Measurements from ENCODE around the gene PCDHGA8.

The PCDHGA8 gene

DNA sequence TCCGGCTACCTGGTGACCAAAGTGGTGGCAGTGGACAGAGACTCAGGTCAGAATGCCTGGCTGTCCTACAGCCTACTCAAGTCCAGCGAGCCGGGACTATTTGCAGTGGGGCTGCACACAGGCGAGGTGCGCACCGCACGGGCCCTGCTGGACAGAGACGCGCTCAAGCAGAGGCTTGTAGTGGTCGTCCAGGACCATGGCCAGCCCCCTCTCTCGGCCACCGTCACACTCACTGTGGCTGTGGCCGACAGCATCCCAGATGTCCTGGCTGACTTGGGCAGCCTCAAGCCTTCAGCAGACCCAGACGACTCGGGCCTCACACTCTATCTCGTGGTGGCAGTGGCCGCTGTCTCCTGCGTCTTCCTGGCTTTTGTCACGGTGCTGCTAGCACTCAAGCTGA, 35.5 kb upstream of the PCDHGA8 start:
- Mint-ChIP-seq H3K27ac (no peak overlapping the region), H3K4me3 (no peak overlapping the region), H3K9me3 (peaks cover 62% of the 10 kb centered on the region), H3K36me3 (ENCODE audit: low read depth) (peaks cover 42% of the 10 kb centered on the region), H3K4me1 (no peaks in the 10 kb centered on the region), H3K27me3 (ENCODE audit: low read depth) (peaks cover 4% of the 10 kb centered on the region)
- TF ChIP-seq, protein P1, sequence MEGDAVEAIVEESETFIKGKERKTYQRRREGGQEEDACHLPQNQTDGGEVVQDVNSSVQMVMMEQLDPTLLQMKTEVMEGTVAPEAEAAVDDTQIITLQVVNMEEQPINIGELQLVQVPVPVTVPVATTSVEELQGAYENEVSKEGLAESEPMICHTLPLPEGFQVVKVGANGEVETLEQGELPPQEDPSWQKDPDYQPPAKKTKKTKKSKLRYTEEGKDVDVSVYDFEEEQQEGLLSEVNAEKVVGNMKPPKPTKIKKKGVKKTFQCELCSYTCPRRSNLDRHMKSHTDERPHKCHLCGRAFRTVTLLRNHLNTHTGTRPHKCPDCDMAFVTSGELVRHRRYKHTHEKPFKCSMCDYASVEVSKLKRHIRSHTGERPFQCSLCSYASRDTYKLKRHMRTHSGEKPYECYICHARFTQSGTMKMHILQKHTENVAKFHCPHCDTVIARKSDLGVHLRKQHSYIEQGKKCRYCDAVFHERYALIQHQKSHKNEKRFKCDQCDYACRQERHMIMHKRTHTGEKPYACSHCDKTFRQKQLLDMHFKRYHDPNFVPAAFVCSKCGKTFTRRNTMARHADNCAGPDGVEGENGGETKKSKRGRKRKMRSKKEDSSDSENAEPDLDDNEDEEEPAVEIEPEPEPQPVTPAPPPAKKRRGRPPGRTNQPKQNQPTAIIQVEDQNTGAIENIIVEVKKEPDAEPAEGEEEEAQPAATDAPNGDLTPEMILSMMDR (IDR thresholded peaks at IDR 0.05; ENCODE audit: unreplicated experiment in 3 of 3) = no peak

DNA sequence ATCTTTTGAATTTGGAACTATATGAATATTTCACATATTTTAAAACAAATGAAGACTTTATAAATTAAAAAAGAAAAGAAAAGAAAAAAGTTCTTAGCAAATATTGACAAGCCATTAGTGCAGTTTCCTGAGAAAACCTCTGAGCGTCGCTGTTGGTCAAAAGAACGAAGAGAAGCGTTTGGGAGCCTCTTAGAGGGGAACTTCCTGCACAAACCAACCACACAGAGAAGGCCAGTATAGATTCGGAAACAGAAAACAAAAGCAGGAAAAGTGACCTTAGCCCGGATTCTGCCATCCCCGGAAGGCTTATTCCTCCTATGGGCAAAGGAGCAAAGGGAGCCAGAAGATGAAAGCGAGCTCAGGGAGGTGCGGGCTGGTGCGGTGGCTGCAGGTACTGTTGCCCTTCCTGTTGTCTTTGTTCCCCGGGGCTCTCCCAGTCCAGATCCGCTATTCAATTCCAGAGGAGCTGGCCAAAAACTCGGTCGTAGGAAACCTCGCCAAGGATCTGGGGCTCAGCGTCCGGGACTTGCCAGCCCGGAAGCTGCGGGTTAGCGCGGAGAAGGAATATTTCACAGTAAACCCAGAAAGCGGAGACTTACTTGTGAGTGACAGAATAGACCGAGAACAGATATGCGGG, 32.5 kb upstream of the PCDHGA8 start, which contains the start of gene PCDHGB2:
TSS of gene PCDHGB2 (plus strand) at position 205 of the 637 bp plus-strand sequence. CDS start at position 347, 142 bp downstream.
- TF ChIP-seq, protein P1 (IDR thresholded peaks at IDR 0.05; ENCODE audit: unreplicated experiment in 3 of 3) = no peak
- H3K27ac Mint-ChIP-seq = no peak within 1 kb of the TSS
- H3K4me1 Mint-ChIP-seq = no peaks in the 10 kb centered on the region
- peaks cover 72% of the 10 kb centered on the region for H3K9me3 Mint-ChIP-seq
- peaks cover 4% of the 10 kb centered on the region for H3K27me3 Mint-ChIP-seq (ENCODE audit: low read depth)
- no peak within 1 kb of the TSS for H3K4me3 Mint-ChIP-seq
- H3K36me3 Mint-ChIP-seq (ENCODE audit: low read depth) = peaks cover 42% of the 10 kb centered on the region

DNA sequence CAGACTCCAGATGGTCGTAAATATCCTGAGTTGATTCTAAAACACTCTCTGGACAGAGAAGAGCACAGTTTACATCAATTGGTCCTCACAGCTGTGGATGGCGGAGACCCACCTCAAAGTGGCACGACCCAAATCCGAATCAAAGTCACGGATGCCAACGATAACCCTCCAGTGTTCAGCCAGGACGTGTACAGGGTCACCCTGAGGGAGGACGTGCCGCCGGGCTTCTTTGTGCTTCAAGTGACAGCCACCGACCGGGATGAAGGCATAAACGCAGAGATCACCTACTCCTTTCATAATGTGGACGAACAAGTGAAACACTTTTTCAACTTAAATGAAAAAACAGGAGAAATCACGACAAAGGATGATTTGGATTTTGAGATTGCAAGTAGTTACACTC, 31.7 kb upstream of the PCDHGA8 start:
- H3K27me3 Mint-ChIP-seq (ENCODE audit: low read depth) = peaks cover 4% of the 10 kb centered on the region
- TF ChIP-seq, protein P1 (IDR thresholded peaks at IDR 0.05; ENCODE audit: unreplicated experiment in 3 of 3) = no peak
- no peak overlapping the region for H3K4me3 Mint-ChIP-seq
- no peaks in the 10 kb centered on the region for H3K4me1 Mint-ChIP-seq
- H3K9me3 Mint-ChIP-seq = peaks cover 74% of the 10 kb centered on the region
- H3K27ac Mint-ChIP-seq = no peak overlapping the region
- H3K36me3 Mint-ChIP-seq (ENCODE audit: low read depth) = peaks cover 44% of the 10 kb centered on the region

DNA sequence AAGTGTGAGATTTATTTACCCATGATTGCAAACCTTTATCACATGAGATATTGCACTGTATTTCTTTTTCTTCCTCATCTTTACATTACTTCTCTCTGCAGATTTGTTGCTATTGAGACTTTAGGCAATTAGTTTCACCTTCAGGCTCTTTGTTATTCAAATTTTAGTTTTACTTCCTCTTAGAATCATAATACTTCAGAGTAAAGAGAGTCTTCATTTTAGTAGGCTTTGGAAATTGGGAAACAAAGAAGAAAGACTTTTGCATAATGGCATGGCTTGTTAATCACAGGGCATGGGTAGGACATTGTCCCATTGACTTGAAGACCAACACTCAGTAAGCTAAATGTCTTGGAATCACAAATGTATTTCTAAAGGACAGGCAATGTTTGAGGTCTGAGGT, 29.7 kb upstream of the PCDHGA8 start:
- TF ChIP-seq, protein P1 (IDR thresholded peaks at IDR 0.05; ENCODE audit: unreplicated experiment in 3 of 3) = no peak
- H3K4me3 Mint-ChIP-seq = no peak overlapping the region
- peaks cover 67% of the 10 kb centered on the region for H3K9me3 Mint-ChIP-seq
- H3K27ac Mint-ChIP-seq = no peak overlapping the region
- no peaks in the 10 kb centered on the region for H3K4me1 Mint-ChIP-seq
- peaks cover 36% of the 10 kb centered on the region for H3K36me3 Mint-ChIP-seq (ENCODE audit: low read depth)
- H3K27me3 Mint-ChIP-seq (ENCODE audit: low read depth) = no peaks in the 10 kb centered on the region

DNA sequence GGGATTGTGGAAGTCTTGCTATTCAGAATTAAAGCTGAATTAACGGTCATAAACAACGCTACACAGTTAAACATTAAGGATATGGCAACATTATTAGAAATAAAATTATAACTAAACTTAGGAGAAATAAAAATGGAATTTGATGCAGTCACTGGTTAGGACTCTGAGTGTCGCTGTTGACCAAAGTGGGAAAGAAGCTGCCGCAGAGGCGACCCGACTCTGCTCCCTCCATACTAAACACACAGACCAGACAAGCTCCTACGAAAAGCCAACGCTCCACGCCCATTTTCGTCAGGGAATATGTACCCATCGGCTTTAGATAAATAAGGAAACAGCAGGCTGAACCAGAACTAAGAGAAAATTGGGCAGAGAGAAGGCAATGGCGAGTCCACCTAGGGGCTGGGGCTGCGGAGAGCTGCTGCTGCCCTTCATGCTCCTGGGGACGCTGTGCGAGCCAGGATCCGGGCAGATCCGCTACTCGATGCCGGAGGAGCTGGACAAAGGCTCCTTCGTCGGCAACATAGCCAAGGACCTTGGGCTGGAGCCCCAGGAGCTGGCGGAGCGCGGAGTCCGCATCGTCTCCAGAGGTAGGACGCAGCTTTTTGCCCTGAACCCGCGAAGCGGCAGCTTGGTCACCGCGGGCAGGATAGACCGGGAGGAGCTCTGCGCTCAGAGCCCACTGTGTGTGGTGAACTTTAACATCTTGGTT, 28.3 kb upstream of the PCDHGA8 start, which contains the start of gene PCDHGA5:
TSS of gene PCDHGA5 (plus strand) at position 211 of the 709 bp plus-strand sequence. CDS start at position 380, 169 bp downstream.
- peaks cover 67% of the 10 kb centered on the region for H3K9me3 Mint-ChIP-seq
- H3K4me1 Mint-ChIP-seq = no peaks in the 10 kb centered on the region
- H3K4me3 Mint-ChIP-seq = no peak within 1 kb of the TSS
- no peaks in the 10 kb centered on the region for H3K27me3 Mint-ChIP-seq (ENCODE audit: low read depth)
- TF ChIP-seq, protein P1 (IDR thresholded peaks at IDR 0.05; ENCODE audit: unreplicated experiment in 3 of 3) = no peak
- peaks cover 32% of the 10 kb centered on the region for H3K36me3 Mint-ChIP-seq (ENCODE audit: low read depth)
- no peak within 1 kb of the TSS for H3K27ac Mint-ChIP-seq

All from nephron (organoid).